Measurements from ENCODE around the gene RHBDL1. TPM values are rescaled to one million over a fixed set of nuclear protein-coding genes. Genes with fewer than 3 reads are reported as not detected.
A peak's percentile ranks its signal among the peaks of the same experiment; 100 is the strongest.

The RHBDL1 gene
- total and polyA plus RNA-seq, 9 of the 15 experiments (the other 6 are each of a cell fraction or from before 2014, with no cell fraction given), result 0.03 to 5.6 (median 1.3) TPM; not detected in 1

- no peak for TF ChIP-seq PHB2 (IDR thresholded peaks at IDR 0.05; ENCODE audit: low read depth)
- no peak for TF ChIP-seq ZNF764 (CRISPR knock-in tag; IDR thresholded peaks at IDR 0.05; ENCODE audit: low read depth)
- peak; percentile 68 for TF ChIP-seq POLR2B (IDR thresholded peaks at IDR 0.05; ENCODE audit: low read depth, partially characterized antibody)
- TF ChIP-seq ZBTB17 (CRISPR knock-in tag; IDR thresholded peaks at IDR 0.05), result no peak
- TF ChIP-seq TSC22D4 (tag; IDR thresholded peaks at IDR 0.05), result no peak
- TF ChIP-seq TAF7 (tag; IDR thresholded peaks at IDR 0.05), result no peak
- 0 out of 2 replicates have a peak, but pooled peaks have one; percentile 39 for TF ChIP-seq PML (IDR thresholded peaks at IDR 0.05; ENCODE audit: low read length)
- TF ChIP-seq EGR1 (conservative IDR thresholded peaks at IDR 0.05), result peak; percentile 60
- no peak for TF ChIP-seq KAT8 (IDR thresholded peaks at IDR 0.05; ENCODE audit: low read depth)
- TF ChIP-seq GATA2 (CRISPR knock-in tag; IDR thresholded peaks at IDR 0.05), result no peak
- TF ChIP-seq PHF8 (IDR thresholded peaks at IDR 0.05; ENCODE audit: borderline replicate concordance, low read length), result no peak
- 0 out of 2 replicates have a peak, but pooled peaks have one; percentile 18 for TF ChIP-seq ZNF77 (CRISPR knock-in tag; IDR thresholded peaks at IDR 0.05)
- no peak for TF ChIP-seq ATF7 (IDR thresholded peaks at IDR 0.05)
- TF ChIP-seq NFE2 (IDR thresholded peaks at IDR 0.05; ENCODE audit: low read depth), result no peak
- TF ChIP-seq HOMEZ (CRISPR knock-in tag; IDR thresholded peaks at IDR 0.05), result no peak
- 0 out of 3 replicates have a peak, but pooled peaks of 1 of the 2 experiments have one; percentile 12 for TF ChIP-seq CBX3 (IDR thresholded peaks at IDR 0.05; ENCODE audit: borderline replicate concordance in 1 of 2, low read length in 2 of 2)
- TF ChIP-seq ETS1 (conservative IDR thresholded peaks at IDR 0.05; ENCODE audit: control insufficient read depth, low read depth, low read length), result no peak
- no peak for TF ChIP-seq NR4A1 (CRISPR knock-in tag; IDR thresholded peaks at IDR 0.05)
- no peak for TF ChIP-seq NR4A1 (tag; IDR thresholded peaks at IDR 0.05)
- no peak for TF ChIP-seq CAMTA2 (CRISPR knock-in tag; conservative IDR thresholded peaks at IDR 0.05)
- TF ChIP-seq E4F1 (CRISPR knock-in tag; IDR thresholded peaks at IDR 0.05; ENCODE audit: borderline replicate concordance), result no peak
- no peak; the same call in 1 of the 2 replicates for TF ChIP-seq VEZF1 (CRISPR knock-in tag; IDR thresholded peaks at IDR 0.05)
- TF ChIP-seq PCBP1 (IDR thresholded peaks at IDR 0.05; ENCODE audit: low read depth, low read length, poor library complexity, severe bottlenecking), result no peak
- TF ChIP-seq ETS2 (tag; IDR thresholded peaks at IDR 0.05; ENCODE audit: borderline replicate concordance, poor library complexity, severe bottlenecking), result no peak
Observed at GRCh38 chr16:720447-720989, 45.0 kb downstream of the RHBDL1 start (continued).

Data from K562 (cell line).